Measurements from ENCODE around the gene PRLR.

The PRLR gene

GRCh38 chr5:35230038-35230611, at the start of gene PRLR:
PRLR (minus strand) TSS chr5:35230487; CDS start chr5:35089620, 140,867 bp downstream.
- Histone ChIP-seq H4K20me1 (ENCODE audit: control insufficient read depth, insufficient read depth, low read depth, low read length) (no peaks in the 10 kb centered on the region), H3K4me2 (ENCODE audit: low read length) (no peak within 1 kb of the TSS), H3K27ac (ENCODE audit: low read depth, low read length) (no peak within 1 kb of the TSS), H3K9me2 (replicated peaks; ENCODE audit: control insufficient read depth, low read length) (no peaks in the 10 kb centered on the region), H3K79me2 (ENCODE audit: control insufficient read depth, low read length) (no peaks in the 10 kb centered on the region), H3K4me3 (ENCODE audit: low read length) (no peak within 1 kb of the TSS), H3K4me1 (ENCODE audit: control insufficient read depth, low read length) (no peaks in the 10 kb centered on the region), H3F3A (ENCODE audit: control insufficient read depth, insufficient read depth) (no peaks in the 10 kb centered on the region), H3K27me3 (ENCODE audit: control insufficient read depth, low read length) (no peaks in the 10 kb centered on the region), H3K36me3 (ENCODE audit: control insufficient read depth, low read length) (no peaks in the 10 kb centered on the region), H3K9me3 (ENCODE audit: control insufficient read depth, insufficient read depth, low read length) (no peaks in the 10 kb centered on the region)
- no peak for TF ChIP-seq CTCF (IDR thresholded peaks at IDR 0.05; ENCODE audit: low read depth, low read length, poor library complexity, severe bottlenecking)
- TF ChIP-seq EZH2phosphoT487 (IDR thresholded peaks at IDR 0.05; ENCODE audit: borderline replicate concordance, low read length) = no peak

DNA sequence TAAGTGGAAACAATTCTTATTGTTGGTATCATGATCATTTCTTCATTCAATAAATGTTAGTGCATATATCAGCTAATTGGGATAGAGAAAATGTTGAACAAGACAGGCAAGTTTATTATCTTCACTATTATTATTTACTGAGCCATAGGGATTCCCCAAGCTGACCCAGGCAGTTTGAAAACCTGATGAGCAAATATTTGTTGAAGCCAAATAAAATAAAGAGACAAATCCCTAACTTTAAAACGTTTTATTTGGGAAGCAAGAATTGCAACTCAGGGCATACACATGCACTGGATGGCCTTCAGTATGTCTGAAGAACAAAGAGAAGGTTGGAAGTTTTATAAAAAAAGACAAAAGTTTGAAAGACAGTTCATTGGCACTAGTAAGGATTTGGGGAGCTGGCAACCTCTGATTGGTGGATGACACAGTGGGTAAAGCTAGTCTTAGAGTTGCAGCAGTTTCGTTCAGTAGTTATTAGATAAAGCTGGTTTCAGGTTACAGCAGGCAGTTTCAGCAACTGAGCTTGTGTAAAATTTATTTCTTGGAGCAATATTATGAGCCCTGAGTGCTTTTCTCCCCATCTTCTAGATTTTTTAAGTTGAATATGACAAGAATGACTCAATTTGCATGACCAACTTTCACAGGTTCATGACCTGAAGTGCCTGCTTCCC, 44.7 kb upstream of the PRLR start:
- TF ChIP-seq EZH2phosphoT487 (IDR thresholded peaks at IDR 0.05; ENCODE audit: borderline replicate concordance, low read length) (no peak), CTCF (IDR thresholded peaks at IDR 0.05; ENCODE audit: low read depth, low read length, poor library complexity, severe bottlenecking) (no peak)
- Histone ChIP-seq H3K27ac (ENCODE audit: low read depth, low read length) (no peak overlapping the region), H3K4me2 (ENCODE audit: low read length) (no peak overlapping the region), H3K27me3 (ENCODE audit: control insufficient read depth, low read length) (no peaks in the 10 kb centered on the region), H3K9me3 (ENCODE audit: control insufficient read depth, insufficient read depth, low read length) (no peaks in the 10 kb centered on the region), H4K20me1 (ENCODE audit: control insufficient read depth, insufficient read depth, low read depth, low read length) (no peaks in the 10 kb centered on the region), H3K4me1 (ENCODE audit: control insufficient read depth, low read length) (no peaks in the 10 kb centered on the region), H3K36me3 (ENCODE audit: control insufficient read depth, low read length) (no peaks in the 10 kb centered on the region), H3K4me3 (ENCODE audit: low read length) (no peak overlapping the region), H3F3A (ENCODE audit: control insufficient read depth, insufficient read depth) (no peaks in the 10 kb centered on the region), H3K79me2 (ENCODE audit: control insufficient read depth, low read length) (no peaks in the 10 kb centered on the region), H3K9me2 (replicated peaks; ENCODE audit: control insufficient read depth, low read length) (no peaks in the 10 kb centered on the region)

DNA sequence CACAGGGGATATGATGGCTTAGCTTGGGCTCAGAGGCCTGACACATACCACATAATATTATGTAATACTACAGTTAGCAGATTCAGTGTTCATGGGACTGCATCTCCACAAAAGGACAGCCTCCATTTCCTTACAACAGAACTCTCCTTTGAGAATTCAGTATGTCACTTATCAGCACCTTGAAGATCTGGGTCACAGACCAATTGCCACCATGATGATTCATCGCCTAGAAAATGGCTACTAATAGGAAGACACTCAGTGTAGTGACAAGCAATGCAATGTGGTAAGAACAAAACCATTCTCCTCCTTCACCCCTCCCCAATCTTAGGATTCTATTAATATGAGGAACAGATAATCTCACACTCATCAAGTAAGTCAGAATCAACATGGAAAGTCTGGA, 38.7 kb upstream of the PRLR start:
- no peak overlapping the region for H3K4me3 ChIP-seq (ENCODE audit: low read length)
- H3K9me3 ChIP-seq (ENCODE audit: control insufficient read depth, insufficient read depth, low read length) = no peaks in the 10 kb centered on the region
- H4K20me1 ChIP-seq (ENCODE audit: control insufficient read depth, insufficient read depth, low read depth, low read length) = no peaks in the 10 kb centered on the region
- no peak overlapping the region for H3K4me2 ChIP-seq (ENCODE audit: low read length)
- no peak overlapping the region for H3K27ac ChIP-seq (ENCODE audit: low read depth, low read length)
- no peaks in the 10 kb centered on the region for H3K36me3 ChIP-seq (ENCODE audit: control insufficient read depth, low read length)
- no peaks in the 10 kb centered on the region for H3K79me2 ChIP-seq (ENCODE audit: control insufficient read depth, low read length)
- no peaks in the 10 kb centered on the region for H3F3A ChIP-seq (ENCODE audit: control insufficient read depth, insufficient read depth)
- H3K4me1 ChIP-seq (ENCODE audit: control insufficient read depth, low read length) = no peaks in the 10 kb centered on the region
- H3K27me3 ChIP-seq (ENCODE audit: control insufficient read depth, low read length) = no peaks in the 10 kb centered on the region
- no peak for TF ChIP-seq CTCF (IDR thresholded peaks at IDR 0.05; ENCODE audit: low read depth, low read length, poor library complexity, severe bottlenecking)
- no peak for TF ChIP-seq EZH2phosphoT487 (IDR thresholded peaks at IDR 0.05; ENCODE audit: borderline replicate concordance, low read length)
- no peaks in the 10 kb centered on the region for H3K9me2 ChIP-seq (replicated peaks; ENCODE audit: control insufficient read depth, low read length)

Measured in DOHH2 (cell line).